Mesendoderm (in vitro differentiated cells): ENCODE measurements around the gene RAB1B.
"Not testable (repeated sequence)": the region's sequence is repeated elsewhere in the genome, so short reads cannot be mapped to it uniquely, and the experiment has no call there.

Experiments
- DNase-seq: peaks from one replicate; pipeline ENCODE4 v3.0.0; 2013
- H2AK5ac ChIP-seq: 2 replicates; pipeline ENCODE4 v1.6.1; 2013; ENCODE audit warnings: low read length, inconsistent platforms
- H2BK120ac ChIP-seq: 2 replicates; pipeline ENCODE4 v1.6.1; 2013; ENCODE audit warnings: low read depth, mild to moderate bottlenecking, low read length, moderate library complexity, mixed read lengths
- H2BK15ac ChIP-seq: replicated peaks from 2 replicates; pipeline ENCODE4 v1.6.1; 2013; ENCODE audit warnings: low read depth, mild to moderate bottlenecking, moderate library complexity
- H2BK5ac ChIP-seq: 2 replicates; pipeline ENCODE4 v1.6.1; 2013; ENCODE audit warnings: low read length, inconsistent platforms
- H3K18ac ChIP-seq: 2 replicates; pipeline ENCODE4 v1.6.1; 2013; ENCODE audit warnings: mild to moderate bottlenecking, low read length, mixed read lengths
- H3K23ac ChIP-seq: one replicate; pipeline ENCODE4 v1.6.1; 2013; ENCODE audit warnings: low read length
- H3K27ac ChIP-seq: 2 replicates; pipeline ENCODE4 v1.5.1; 2013; ENCODE audit warnings: low read depth, mild to moderate bottlenecking, inconsistent platforms, low read length, moderate library complexity
- H3K27me3 ChIP-seq: 2 replicates; pipeline ENCODE4 v1.6.1; 2013; ENCODE audit warnings: low read length, control low read depth, mild to moderate bottlenecking, inconsistent platforms; ENCODE audit not compliant: insufficient read depth, poor library complexity
- H3K36me3 ChIP-seq: 2 replicates; pipeline ENCODE4 v1.6.1; 2013; ENCODE audit warnings: low read length, inconsistent platforms; ENCODE audit not compliant: control insufficient read depth, insufficient read depth
- H3K4ac ChIP-seq: one replicate; pipeline ENCODE4 v1.6.1; 2013; ENCODE audit warnings: low read depth, mild to moderate bottlenecking, low read length, moderate library complexity
- H3K4me1 ChIP-seq: 2 replicates; pipeline ENCODE4 v1.6.1; 2013; ENCODE audit warnings: low read depth, low read length, inconsistent platforms; ENCODE audit not compliant: control insufficient read depth
- H3K4me2 ChIP-seq: 2 replicates; pipeline ENCODE4 v1.6.1; 2013; ENCODE audit warnings: low read length
- H3K4me3 ChIP-seq: 2 replicates; pipeline ENCODE4 v1.5.1; 2013; ENCODE audit warnings: mild to moderate bottlenecking, low read length
- H3K56ac ChIP-seq: one replicate; pipeline ENCODE4 v1.6.1; 2013; ENCODE audit warnings: low read length
- H3K79me1 ChIP-seq: 2 replicates; pipeline ENCODE4 v1.6.1; 2013; ENCODE audit warnings: low read length, inconsistent platforms
- H3K79me2 ChIP-seq: 2 replicates; pipeline ENCODE4 v1.6.1; 2013; ENCODE audit warnings: mild to moderate bottlenecking, low read length; ENCODE audit not compliant: control insufficient read depth, insufficient read depth
- H3K9ac ChIP-seq: 2 replicates; pipeline ENCODE4 v1.6.1; 2013; ENCODE audit warnings: low read length, inconsistent platforms
- H4K5ac ChIP-seq: one replicate; pipeline ENCODE4 v1.6.1; 2013; ENCODE audit warnings: low read length
- H4K8ac ChIP-seq: one replicate; pipeline ENCODE4 v1.6.1; 2013; ENCODE audit warnings: low read depth, mild to moderate bottlenecking, control low read depth, low read length, moderate library complexity
- WGBS: extraction: QIAGEN DNeasy Blood & Tissue Kit; methylation state at CpG from one replicate; pipeline ENCODE4 v1.1.7; 2013; ENCODE audit warnings: low lambda C conversion rate, missing lambda C conversion rate; ENCODE audit not compliant: insufficient coverage; ENCODE audit errors: extremely low coverage; 5-methylcytosine and 5-hydroxymethylcytosine counted together

Gene RAB1B

DNA sequence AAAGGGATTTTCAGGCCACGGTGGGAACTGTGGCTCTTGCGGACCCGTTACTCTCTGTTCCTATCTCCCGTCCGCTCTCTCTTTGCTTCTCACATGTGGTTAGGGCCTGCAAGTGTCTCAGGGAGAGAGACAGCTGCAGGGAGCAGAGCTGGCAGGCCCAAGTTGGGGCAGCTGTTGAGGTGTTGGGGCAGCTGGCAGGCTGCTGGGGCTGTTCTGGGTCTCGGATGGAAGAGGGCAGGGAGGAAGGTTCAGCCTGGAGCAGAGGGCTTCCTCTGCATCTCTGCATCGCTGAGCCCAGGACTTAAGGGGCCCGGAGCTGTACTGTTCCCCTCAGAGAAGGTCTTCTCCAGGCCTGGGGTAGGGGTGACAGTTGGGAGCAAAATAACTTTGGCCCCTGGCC is 7.0 kb downstream of the RAB1B start:
- H3K4ac ChIP-seq = no peak overlapping the region
- no peak overlapping the region for H4K8ac ChIP-seq
- H3K27ac ChIP-seq = no peak overlapping the region

DNA sequence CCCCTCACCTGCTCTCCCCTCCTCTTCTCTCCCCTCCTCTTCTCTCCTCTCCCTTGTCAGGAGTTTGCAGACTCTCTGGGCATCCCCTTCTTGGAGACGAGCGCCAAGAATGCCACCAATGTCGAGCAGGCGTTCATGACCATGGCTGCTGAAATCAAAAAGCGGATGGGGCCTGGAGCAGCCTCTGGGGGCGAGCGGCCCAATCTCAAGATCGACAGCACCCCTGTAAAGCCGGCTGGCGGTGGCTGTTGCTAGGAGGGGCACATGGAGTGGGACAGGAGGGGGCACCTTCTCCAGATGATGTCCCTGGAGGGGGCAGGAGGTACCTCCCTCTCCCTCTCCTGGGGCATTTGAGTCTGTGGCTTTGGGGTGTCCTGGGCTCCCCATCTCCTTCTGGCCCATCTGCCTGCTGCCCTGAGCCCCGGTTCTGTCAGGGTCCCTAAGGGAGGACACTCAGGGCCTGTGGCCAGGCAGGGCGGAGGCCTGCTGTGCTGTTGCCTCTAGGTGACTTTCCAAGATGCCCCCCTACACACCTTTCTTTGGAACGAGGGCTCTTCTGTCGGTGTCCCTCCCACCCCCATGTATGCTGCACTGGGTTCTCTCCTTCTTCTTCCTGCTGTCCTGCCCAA is 7.7 kb downstream of the RAB1B start:
- H3K4me1 ChIP-seq = no peaks in the 10 kb centered on the region
- H3K4ac ChIP-seq = no peak overlapping the region
- H3K27me3 ChIP-seq = no peaks in the 10 kb centered on the region
- no peak overlapping the region for H2AK5ac ChIP-seq
- H4K8ac ChIP-seq = no peak overlapping the region
- no peak overlapping the region for H4K5ac ChIP-seq
- DNase-seq = no peak
- H2BK120ac ChIP-seq = no peak overlapping the region
- no peaks in the 10 kb centered on the region for H3K79me2 ChIP-seq
- H2BK15ac ChIP-seq = no peak overlapping the region
- H3K4me3 ChIP-seq = no peak overlapping the region
- no peak overlapping the region for H3K56ac ChIP-seq
- H3K79me1 ChIP-seq = no peaks in the 10 kb centered on the region
- H3K36me3 ChIP-seq = peaks cover 13% of the 10 kb centered on the region
- H3K23ac ChIP-seq = no peak overlapping the region
- no peak overlapping the region for H2BK5ac ChIP-seq
- no peak overlapping the region for H3K18ac ChIP-seq
- no CpG with 5 or more reads among the region's 14 CpGs for WGBS
- no peak overlapping the region for H3K4me2 ChIP-seq
- H3K9ac ChIP-seq = no peak overlapping the region
- no peak overlapping the region for H3K27ac ChIP-seq

More for the DNA sequence above, 7.0 kb downstream of the RAB1B start:
- no peak overlapping the region for H2BK120ac ChIP-seq
- no peak overlapping the region for H2BK5ac ChIP-seq
- H3K18ac ChIP-seq = no peak overlapping the region
- H3K9ac ChIP-seq = no peak overlapping the region
- H2BK15ac ChIP-seq = no peak overlapping the region
- H4K5ac ChIP-seq = no peak overlapping the region
- no CpG with 5 or more reads among the region's 8 CpGs for WGBS
- no peaks in the 10 kb centered on the region for H3K27me3 ChIP-seq
- peaks cover 3% of the 10 kb centered on the region for H3K79me1 ChIP-seq
- H3K36me3 ChIP-seq = peaks cover 13% of the 10 kb centered on the region
- H3K4me2 ChIP-seq = no peak overlapping the region
- H3K4me3 ChIP-seq = no peak overlapping the region
- H3K79me2 ChIP-seq = peaks cover 3% of the 10 kb centered on the region
- no peaks in the 10 kb centered on the region for H3K4me1 ChIP-seq
- no peak overlapping the region for H3K56ac ChIP-seq
- H2AK5ac ChIP-seq = no peak overlapping the region
- no peak for DNase-seq
- no peak overlapping the region for H3K23ac ChIP-seq

DNA sequence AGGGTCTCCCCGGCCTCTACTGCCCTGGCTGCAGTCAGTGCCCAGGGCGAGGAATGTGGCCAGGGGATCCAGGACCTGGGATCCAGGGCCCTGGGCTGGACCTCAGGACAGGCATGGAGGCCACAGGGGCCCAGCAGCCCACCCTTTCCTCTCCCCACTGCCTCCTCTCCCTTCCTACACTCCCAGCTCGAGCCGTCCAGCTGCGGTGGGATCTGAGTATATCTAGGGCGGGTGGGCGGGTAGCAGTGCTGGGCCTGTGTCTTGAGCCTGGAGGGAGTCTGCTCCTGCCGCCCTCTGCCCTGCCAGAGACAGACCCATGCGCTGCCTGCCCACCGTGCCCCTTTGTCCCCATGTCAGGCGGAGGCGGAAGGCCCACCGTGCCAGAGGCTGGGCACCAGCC is 8.2 kb downstream of the RAB1B start:
- H3K79me1 ChIP-seq, H4K5ac ChIP-seq, H3K4me1 ChIP-seq, H3K23ac ChIP-seq, H3K27ac ChIP-seq, H3K4ac ChIP-seq, H4K8ac ChIP-seq, H2BK15ac ChIP-seq, H3K79me2 ChIP-seq, H2BK5ac ChIP-seq, H3K4me3 ChIP-seq, H3K9ac ChIP-seq, DNase-seq, H3K18ac ChIP-seq, H3K27me3 ChIP-seq, H3K4me2 ChIP-seq, H2BK120ac ChIP-seq, H3K56ac ChIP-seq, H2AK5ac ChIP-seq: not testable (repeated sequence)
- H3K36me3 ChIP-seq = peaks cover 13% of the 10 kb centered on the region
- no CpG with 5 or more reads among the region's 13 CpGs for WGBS

DNA sequence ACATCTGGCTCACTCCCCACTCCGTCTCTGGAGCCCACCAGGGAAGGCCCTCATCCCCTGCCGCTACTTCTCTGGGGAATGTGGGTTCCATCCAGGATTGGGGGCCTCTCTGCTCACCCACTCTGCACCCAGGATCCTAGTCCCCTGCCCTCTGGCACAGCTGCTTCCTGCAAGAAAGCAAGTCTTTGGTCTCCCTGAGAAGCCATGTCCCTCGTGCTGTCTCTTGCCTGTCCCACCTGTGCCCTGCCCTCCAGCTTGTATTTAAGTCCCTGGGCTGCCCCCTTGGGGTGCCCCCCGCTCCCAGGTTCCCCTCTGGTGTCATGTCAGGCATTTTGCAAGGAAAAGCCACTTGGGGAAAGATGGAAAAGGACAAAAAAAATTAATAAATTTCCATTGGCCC is 8.6 kb downstream of the RAB1B start:
- H2AK5ac ChIP-seq, H2BK120ac ChIP-seq, H3K9ac ChIP-seq, H3K27ac ChIP-seq, H3K4me3 ChIP-seq, H3K18ac ChIP-seq, H3K27me3 ChIP-seq, H3K4me2 ChIP-seq, H3K4me1 ChIP-seq, H3K56ac ChIP-seq, H2BK5ac ChIP-seq, H3K23ac ChIP-seq, H3K79me2 ChIP-seq, H4K8ac ChIP-seq, H4K5ac ChIP-seq, H2BK15ac ChIP-seq, H3K79me1 ChIP-seq, H3K4ac ChIP-seq, DNase-seq: not testable (repeated sequence)
- WGBS = no CpG with 5 or more reads among the region's 4 CpGs
- peaks cover 13% of the 10 kb centered on the region for H3K36me3 ChIP-seq

DNA sequence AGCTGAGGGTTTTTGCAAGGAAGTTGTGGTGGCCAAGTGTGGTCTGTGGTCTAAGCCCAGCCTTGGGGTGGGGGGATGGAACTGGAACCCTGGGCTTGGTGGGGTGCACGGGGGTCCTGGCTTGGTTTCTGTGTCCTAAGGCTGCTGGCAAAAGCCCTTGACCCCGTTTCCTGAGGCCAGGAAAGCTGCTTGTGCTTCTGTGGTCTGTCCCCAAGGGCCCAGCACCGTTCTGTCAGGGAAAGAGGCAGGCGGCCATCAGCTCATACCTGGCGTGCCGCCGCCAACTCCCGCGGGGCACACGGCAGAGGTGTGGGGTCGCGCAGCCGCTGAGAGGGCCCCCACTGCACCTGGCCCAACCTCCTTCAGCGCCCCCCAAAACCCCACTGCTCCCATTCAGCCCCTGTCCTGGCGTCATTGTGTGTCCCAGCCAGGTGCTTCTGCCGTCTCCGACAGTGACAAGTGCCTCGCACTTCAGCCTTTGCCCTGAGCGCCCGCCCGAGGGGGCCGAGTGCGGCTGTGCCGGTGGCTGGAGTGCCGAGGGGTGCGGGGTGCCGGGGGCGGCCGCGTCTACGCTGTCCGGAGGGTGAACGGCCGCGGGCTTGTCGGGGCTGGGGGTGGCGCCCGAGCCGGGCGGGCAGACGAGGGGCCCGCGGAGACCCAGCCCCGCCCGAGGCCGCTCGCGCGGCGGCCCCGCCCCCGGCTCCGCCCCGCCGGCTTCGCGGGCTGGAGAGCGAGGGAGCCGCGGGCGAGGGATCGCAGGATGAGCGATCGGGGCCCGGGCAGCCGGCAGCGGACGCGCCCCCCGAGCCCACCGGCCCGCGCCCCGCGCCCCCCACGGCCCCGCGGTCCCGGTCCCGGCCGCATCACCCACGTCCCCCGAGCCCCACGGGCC is 9.3 kb downstream of the RAB1B start, which contains the start of gene CNIH2:
Gene CNIH2, plus strand, starts transcription at position 705 of the 892 bp plus-strand sequence. CDS start 282 bp downstream, outside the sequence.
- no peak within 1 kb of the TSS for H3K4me3 ChIP-seq

More for the DNA sequence above, 9.3 kb downstream of the RAB1B start, which contains the start of gene CNIH2:
- no CpG with 5 or more reads among the region's 84 CpGs for whole genome bisulfite sequencing
- no peaks in the 10 kb centered on the region for H3K79me1 ChIP-seq
- H2AK5ac ChIP-seq = peak within 1 kb of the TSS; percentile 24
- H3K27me3 ChIP-seq = no peaks in the 10 kb centered on the region
- peak within 1 kb of the TSS; percentile 54 for H3K4me2 ChIP-seq
- H3K56ac ChIP-seq = peak within 1 kb of the TSS; percentile 83
- peak within 1 kb of the TSS; percentile 65 for H3K9ac ChIP-seq
- peak within 1 kb of the TSS; percentile 22 for H3K18ac ChIP-seq
- H4K5ac ChIP-seq = no peak within 1 kb of the TSS
- H3K23ac ChIP-seq = no peak within 1 kb of the TSS
- no peak within 1 kb of the TSS for H3K4ac ChIP-seq
- H2BK15ac ChIP-seq = no peak within 1 kb of the TSS
- peak; percentile 57 for DNase-seq
- H2BK5ac ChIP-seq = no peak within 1 kb of the TSS
- no peak within 1 kb of the TSS for H2BK120ac ChIP-seq
- peaks cover 9% of the 10 kb centered on the region for H3K36me3 ChIP-seq
- no peak within 1 kb of the TSS for H4K8ac ChIP-seq
- no peaks in the 10 kb centered on the region for H3K79me2 ChIP-seq
- H3K27ac ChIP-seq = no peak within 1 kb of the TSS
- no peaks in the 10 kb centered on the region for H3K4me1 ChIP-seq
